ENCODE data around the gene IL16. TPM values are rescaled to one million over a fixed set of nuclear protein-coding genes. Genes with fewer than 3 reads are reported as not detected.

IL16 gene
- total RNA-seq, 1 donor from 2014 or later: 0.79 TPM

- H3K27me3 ChIP-seq (ENCODE audit: control insufficient read depth, insufficient read depth, low read length): no peaks in the 10 kb centered on the region
- FAIRE-seq (no peak), DNase-seq (ENCODE audit: low read depth) (no peak)
- no peaks in the 10 kb centered on the region for H3K36me3 ChIP-seq (ENCODE audit: control insufficient read depth, insufficient read depth, low read length)
- H3K4me3 ChIP-seq (ENCODE audit: low read depth, low read length): no peak overlapping the region
- no peak for TF ChIP-seq CTCF (IDR thresholded peaks at IDR 0.05; ENCODE audit: insufficient read depth, low read length, severe bottlenecking)
Measured at GRCh38 chr15:81282911-81283310, 86.2 kb downstream of the IL16 start.

GRCh38 chr15:81284256-81285031 is 87.8 kb downstream of the IL16 start:
- DNase-seq (ENCODE audit: low read depth) (no peak), FAIRE-seq (no peak)
- Histone ChIP-seq H3K27me3 (ENCODE audit: control insufficient read depth, insufficient read depth, low read length) (no peaks in the 10 kb centered on the region), H3K4me3 (ENCODE audit: low read depth, low read length) (no peak overlapping the region), H3K36me3 (ENCODE audit: control insufficient read depth, insufficient read depth, low read length) (no peaks in the 10 kb centered on the region)
- no peak for TF ChIP-seq CTCF (IDR thresholded peaks at IDR 0.05; ENCODE audit: insufficient read depth, low read length, severe bottlenecking)

- FAIRE-seq: no peak
- no peak for TF ChIP-seq CTCF (IDR thresholded peaks at IDR 0.05; ENCODE audit: insufficient read depth, low read length, severe bottlenecking)
- Histone ChIP-seq H3K27me3 (ENCODE audit: control insufficient read depth, insufficient read depth, low read length) (no peaks in the 10 kb centered on the region), H3K4me3 (ENCODE audit: low read depth, low read length) (no peak overlapping the region), H3K36me3 (ENCODE audit: control insufficient read depth, insufficient read depth, low read length) (no peaks in the 10 kb centered on the region)
- DNase-seq (ENCODE audit: low read depth): no peak
Measured at GRCh38 chr15:81285461-81285860, 88.8 kb downstream of the IL16 start.

GRCh38 chr15:81286621-81287121 is 90.0 kb downstream of the IL16 start:
- no peaks in the 10 kb centered on the region for H3K27me3 ChIP-seq (ENCODE audit: control insufficient read depth, insufficient read depth, low read length)
- no peak overlapping the region for H3K4me3 ChIP-seq (ENCODE audit: low read depth, low read length)
- FAIRE-seq: no peak
- no peak for DNase-seq (ENCODE audit: low read depth)
- H3K36me3 ChIP-seq (ENCODE audit: control insufficient read depth, insufficient read depth, low read length): no peaks in the 10 kb centered on the region
- no peak for TF ChIP-seq CTCF (IDR thresholded peaks at IDR 0.05; ENCODE audit: insufficient read depth, low read length, severe bottlenecking)

- no peak for TF ChIP-seq CTCF (IDR thresholded peaks at IDR 0.05; ENCODE audit: insufficient read depth, low read length, severe bottlenecking)
- Histone ChIP-seq H3K27me3 (ENCODE audit: control insufficient read depth, insufficient read depth, low read length) (no peaks in the 10 kb centered on the region), H3K4me3 (ENCODE audit: low read depth, low read length) (no peak overlapping the region), H3K36me3 (ENCODE audit: control insufficient read depth, insufficient read depth, low read length) (no peaks in the 10 kb centered on the region)
- DNase-seq (ENCODE audit: low read depth) (no peak), FAIRE-seq (no peak)
Measured at GRCh38 chr15:81288040-81288439, 91.4 kb downstream of the IL16 start.

GRCh38 chr15:81288616-81289015 is 91.9 kb downstream of the IL16 start:
- no peak for TF ChIP-seq CTCF (IDR thresholded peaks at IDR 0.05; ENCODE audit: insufficient read depth, low read length, severe bottlenecking)
- Histone ChIP-seq H3K4me3 (ENCODE audit: low read depth, low read length) (no peak overlapping the region), H3K36me3 (ENCODE audit: control insufficient read depth, insufficient read depth, low read length) (no peaks in the 10 kb centered on the region), H3K27me3 (ENCODE audit: control insufficient read depth, insufficient read depth, low read length) (no peaks in the 10 kb centered on the region)
- DNase-seq (ENCODE audit: low read depth) (no peak), FAIRE-seq (no peak)

Data from bronchial epithelial cell (primary cell).